Activated CD4-positive, alpha-beta T cell treated with anti-CD3 and anti-CD28 coated beads, Interleukin-2, Interleukin-6, amounts not matched to agents 100 ng/mL and 50 ng/mL, durations not matched to agents 16 hours and 8 hours (primary cell): ENCODE data around the gene MZB1.
"Not testable (repeated sequence)": the region's sequence is repeated elsewhere in the genome, so short reads cannot be mapped to it uniquely, and the experiment has no call there.

ENCODE experiments used
- DNase-seq: peaks from one replicate; pipeline ENCODE4 v3.0.0-alpha.2; 2020

The MZB1 gene

GRCh38 chr5:139410121-139410992 lies 20.6 kb upstream of the MZB1 start:
- no peak for DNase-seq

GRCh38 chr5:139409116-139409515 lies 19.4 kb upstream of the MZB1 start:
- DNase-seq, result not testable (repeated sequence)

- no peak for DNase-seq
Observed at GRCh38 chr5:139408191-139408590, 18.5 kb upstream of the MZB1 start.

- no peak for DNase-seq
Observed at GRCh38 chr5:139407517-139407916, 17.8 kb upstream of the MZB1 start.

- DNase-seq, result no peak
Observed at GRCh38 chr5:139406963-139407362, 17.2 kb upstream of the MZB1 start.

- DNase-seq, result no peak
Observed at GRCh38 chr5:139404484-139404840, 14.7 kb upstream of the MZB1 start.

GRCh38 chr5:139403787-139404483 lies 14.2 kb upstream of the MZB1 start, which contains the start of gene SPATA24:
Gene SPATA24, minus strand, starts transcription at chr5:139404089. Its CDS starts 29 bp downstream, at chr5:139404060.
- DNase-seq, result peak; percentile 99

GRCh38 chr5:139403418-139403786 lies 13.7 kb upstream of the MZB1 start:
- no peak for DNase-seq

- DNase-seq, result peak; percentile 39
Observed at GRCh38 chr5:139402561-139403158, 12.9 kb upstream of the MZB1 start.

GRCh38 chr5:139401546-139401945 lies 11.8 kb upstream of the MZB1 start:
- DNase-seq, result no peak

GRCh38 chr5:139399501-139400121 lies 9.9 kb upstream of the MZB1 start:
- peak; percentile 36 for DNase-seq

GRCh38 chr5:139397921-139398320 lies 8.2 kb upstream of the MZB1 start:
- no peak for DNase-seq

GRCh38 chr5:139396691-139397090 lies 7.0 kb upstream of the MZB1 start:
- DNase-seq, result no peak

GRCh38 chr5:139395844-139396640 lies 6.3 kb upstream of the MZB1 start:
- no peak for DNase-seq

- no peak for DNase-seq
Observed at GRCh38 chr5:139394654-139395566, 5.2 kb upstream of the MZB1 start, which contains the start of gene PROB1. Gene PROB1, minus strand, starts transcription at chr5:139395104. Its CDS starts 23 bp downstream, at chr5:139395081.

GRCh38 chr5:139394123-139394653 lies 4.5 kb upstream of the MZB1 start:
- DNase-seq, result peak; percentile 83

GRCh38 chr5:139393497-139394122 lies 3.9 kb upstream of the MZB1 start:
- no peak for DNase-seq

- DNase-seq, result peak; percentile 93
Observed at GRCh38 chr5:139392678-139393496, 3.2 kb upstream of the MZB1 start.

GRCh38 chr5:139392324-139392677 lies 2.6 kb upstream of the MZB1 start:
- no peak for DNase-seq
